IMR-90 (cell line): ENCODE measurements around the gene FHAD1. TPM values are rescaled to one million over a fixed set of nuclear protein-coding genes. Genes with fewer than 3 reads are reported as not detected.

Experiments
- ATAC-seq: fragments of 200-7000 bp; cut with Tn5 transposase; 2 replicates; pipeline ENCODE4 v1.9.1; 2020; ENCODE audit warnings: low read depth, mild to moderate bottlenecking, moderate library complexity
- BruUV-seq: library from RNA; stranded (reverse); fragments of 400-500 nt; replicated peaks from 2 replicates; lab custom pipeline; 2021; lab: Mats Ljungman, UMichigan
- CTCF ChIA-PET: fragments of 300-600 bp; formaldehyde crosslinking; extraction: SDS; loops from one replicate; lab custom pipeline; 2021; ENCODE audit warnings: antibody characterized with exemption; lab: Yijun Ruan, JAX
- POLR2A ChIA-PET: fragments of 300-600 bp; sonication (Branson Sonifier 250); formaldehyde crosslinking; loops from one replicate; lab custom pipeline; 2022; ENCODE audit warnings: antibody characterized with exemption; ENCODE audit not compliant: unreplicated experiment; lab: Charles Lee
- DNase-seq: peaks from one replicate; pipeline ENCODE4 v3.0.0; 2013
- H2AFZ ChIP-seq: replicated peaks from 2 replicates; pipeline ENCODE3; 2013; ENCODE audit warnings: low read length, mild to moderate bottlenecking; ENCODE audit not compliant: poor library complexity
- H2AK5ac ChIP-seq: 2 replicates; pipeline ENCODE4 v1.6.1; 2013; ENCODE audit warnings: low read depth, low read length, inconsistent platforms
- H2AK9ac ChIP-seq: replicated peaks from 2 replicates; pipeline ENCODE3; 2013; ENCODE audit warnings: mild to moderate bottlenecking, low read depth, low read length, moderate library complexity; ENCODE audit not compliant: poor library complexity
- H2BK120ac ChIP-seq: 2 replicates; pipeline ENCODE4 v1.6.1; 2013; ENCODE audit warnings: low read depth, low read length, inconsistent platforms
- H2BK15ac ChIP-seq: 3 replicates; pipeline ENCODE4 v1.6.1; 2013; ENCODE audit warnings: low read depth, low read length, inconsistent platforms
- H2BK20ac ChIP-seq: 2 replicates; pipeline ENCODE4 v1.6.1; 2013; ENCODE audit warnings: low read depth, mild to moderate bottlenecking, inconsistent platforms, low read length, moderate library complexity
- H2BK5ac ChIP-seq: 2 replicates; pipeline ENCODE4 v1.6.1; 2013; ENCODE audit warnings: mild to moderate bottlenecking, low read depth, low read length, inconsistent platforms; ENCODE audit not compliant: poor library complexity, severe bottlenecking
- H3K14ac ChIP-seq: replicated peaks from 2 replicates; pipeline ENCODE4 v1.6.1; 2013; ENCODE audit warnings: low read depth, low read length, inconsistent platforms
- H3K18ac ChIP-seq: 2 replicates; pipeline ENCODE4 v1.6.1; 2013; ENCODE audit warnings: low read depth, low read length, control low read depth
- H3K23ac ChIP-seq: 2 replicates; pipeline ENCODE4 v1.6.1; 2013; ENCODE audit warnings: low read depth, low read length, inconsistent platforms
- H3K27ac ChIP-seq: 2 replicates; pipeline ENCODE4 v1.5.1; 2013; ENCODE audit warnings: mild to moderate bottlenecking, control low read depth, low read length; ENCODE audit not compliant: insufficient read depth
- H3K27me3 ChIP-seq: 2 replicates; pipeline ENCODE4 v1.6.1; 2013; ENCODE audit warnings: low read length; ENCODE audit not compliant: control insufficient read depth, insufficient read depth
- H3K36me3 ChIP-seq: 2 replicates; pipeline ENCODE4 v1.6.1; 2013; ENCODE audit warnings: low read length, mixed read lengths; ENCODE audit not compliant: control insufficient read depth, insufficient read depth
- H3K4ac ChIP-seq: 2 replicates; pipeline ENCODE4 v1.6.1; 2013; ENCODE audit warnings: low read depth, low read length, inconsistent platforms
- H3K4me1 ChIP-seq: 2 replicates; pipeline ENCODE4 v1.6.1; 2013; ENCODE audit warnings: low read length, mixed read lengths; ENCODE audit not compliant: control insufficient read depth, insufficient read depth
- H3K4me2 ChIP-seq: 2 replicates; pipeline ENCODE4 v1.6.1; 2013; ENCODE audit warnings: low read depth, mild to moderate bottlenecking, control low read depth, low read length, moderate library complexity
- H3K4me3 ChIP-seq: 2 replicates; pipeline ENCODE4 v1.5.1; 2013; ENCODE audit warnings: low read depth, mild to moderate bottlenecking, control low read depth, low read length, moderate library complexity; ENCODE audit not compliant: insufficient read depth
- H3K56ac ChIP-seq: 2 replicates; pipeline ENCODE4 v1.6.1; 2013; ENCODE audit warnings: low read length, inconsistent platforms; ENCODE audit not compliant: insufficient read depth; ENCODE audit errors: extremely low read depth
- H3K79me1 ChIP-seq, 2 experiments: 2 replicates each; pipeline ENCODE4 v1.6.1; 2013; ENCODE audit warnings: low read length in 2 of 2, inconsistent platforms in 1 of 2, low read depth in 1 of 2
- H3K9ac ChIP-seq: 2 replicates; pipeline ENCODE4 v1.6.1; 2013; ENCODE audit warnings: low read depth, low read length, control low read depth
- H3K9me1 ChIP-seq: 2 replicates; pipeline ENCODE4 v1.6.1; 2013; ENCODE audit warnings: low read length, inconsistent platforms; ENCODE audit not compliant: insufficient read depth
- H3K9me3 ChIP-seq: 2 replicates; pipeline ENCODE4 v1.6.1; 2013; ENCODE audit warnings: low read length; ENCODE audit not compliant: control insufficient read depth, insufficient read depth
- H4K20me1 ChIP-seq: 2 replicates; pipeline ENCODE4 v1.6.1; 2013; ENCODE audit warnings: low read length, inconsistent platforms; ENCODE audit not compliant: insufficient read depth
- H4K5ac ChIP-seq: 2 replicates; pipeline ENCODE4 v1.6.1; 2013; ENCODE audit warnings: mild to moderate bottlenecking, low read depth, low read length, control low read depth
- H4K8ac ChIP-seq, 2 experiments: 2 replicates each; pipeline ENCODE4 v1.6.1; 2013; ENCODE audit warnings: low read depth in 2 of 2, low read length in 2 of 2, control low read depth in 1 of 2, inconsistent platforms in 1 of 2
- H4K91ac ChIP-seq: 2 replicates; pipeline ENCODE4 v1.6.1; 2013; ENCODE audit warnings: low read depth, low read length, inconsistent platforms; ENCODE audit not compliant: insufficient read depth
- BHLHE40 ChIP-seq: fragments of 150-350 bp; IDR thresholded peaks from 2 replicates; pipeline ENCODE4 v1.6.1; 2016; ENCODE audit warnings: mild to moderate bottlenecking, low read depth, low read length
- CEBPB ChIP-seq: IDR thresholded peaks from 2 replicates; pipeline ENCODE4 v1.6.1; 2012; ENCODE audit warnings: low read depth, low read length, improper control_type of control experiment
- CHD1 ChIP-seq: IDR thresholded peaks from 2 replicates; pipeline ENCODE4 v1.6.1; 2012; ENCODE audit warnings: low read depth, low read length, improper control_type of control experiment
- ELK1 ChIP-seq: fragments of 150-350 bp; IDR thresholded peaks from 2 replicates; pipeline ENCODE4 v1.6.1; 2016; ENCODE audit warnings: low read depth, mild to moderate bottlenecking, low read length, moderate library complexity, borderline replicate concordance
- FOS ChIP-seq: fragments of 150-350 bp; IDR thresholded peaks from 2 replicates; pipeline ENCODE4 v1.6.1; 2016; ENCODE audit warnings: low read depth, low read length
- MAFK ChIP-seq: IDR thresholded peaks from 2 replicates; pipeline ENCODE4 v1.6.1; 2012; ENCODE audit warnings: low read depth, low read length, improper control_type of control experiment
- MAZ ChIP-seq: IDR thresholded peaks from 2 replicates; pipeline ENCODE4 v1.6.1; 2012; ENCODE audit warnings: low read depth, mild to moderate bottlenecking, low read length, improper control_type of control experiment, moderate library complexity, borderline replicate concordance
- MXI1 ChIP-seq: IDR thresholded peaks from 2 replicates; pipeline ENCODE4 v1.6.1; 2012; ENCODE audit warnings: low read depth, mild to moderate bottlenecking, low read length, moderate library complexity, borderline replicate concordance
- NFE2L2 ChIP-seq: fragments of 150-350 bp; IDR thresholded peaks from 2 replicates; pipeline ENCODE4 v1.6.1; 2016; ENCODE audit warnings: low read depth, mild to moderate bottlenecking, low read length
- POLR2A ChIP-seq: IDR thresholded peaks from 2 replicates; pipeline ENCODE4 v1.6.1; 2012; ENCODE audit warnings: mild to moderate bottlenecking, low read depth, low read length
- USF2 ChIP-seq: fragments of 150-350 bp; IDR thresholded peaks from 2 replicates; pipeline ENCODE4 v1.6.1; 2017; ENCODE audit warnings: mild to moderate bottlenecking, antibody characterized with exemption, low read length, low read depth
- WGBS, 2 experiments: methylation state at CpG; one replicate each; pipeline versions ENCODE4 v1.1.5 to v1.1.7; 2013; ENCODE audit warnings: missing lambda C conversion rate in 2 of 2; ENCODE audit not compliant: insufficient read length in 1 of 2; ENCODE audit errors: extremely low coverage in 2 of 2; 5-methylcytosine and 5-hydroxymethylcytosine counted together
- dilution Hi-C: fragments of 300-500 bp; cut with HindIII; formaldehyde crosslinking; loops from one replicate; pipeline ENCODE4 v1.14.3; 2018; ENCODE audit warnings: low sequenced_read_pairs; ENCODE audit not compliant: unreplicated experiment
- in situ Hi-C: fragments of 300-500 bp; cut with MboI; formaldehyde crosslinking; loops from 3 replicates; pipeline ENCODE4 v1.14.3; 2019; ENCODE audit warnings: low sequenced_read_pairs, inconsistent platforms, mixed read lengths
- intact Hi-C: fragments of 100-400 bp; cut with micrococcal nuclease; formaldehyde crosslinking; loops from 2 replicates; pipeline ENCODE4 v1.10.0; 2022
- polyA plus RNA-seq, 3 experiments: library from polyadenylated mRNA; depleted of rRNA; stranded (reverse); fragments of >200 nt; gene quantifications; 2 replicates each; pipeline ENCODE4 v1.2.3, GENCODE V29; 2012; ENCODE audit warnings: low replicate concordance in 1 of 3
- total RNA-seq: library from RNA; depleted of rRNA; stranded (reverse); fragments of >200 nt; gene quantifications from 2 replicates; pipeline ENCODE4 v1.2.3, GENCODE V29; 2012
- TF ChIP-seq, protein P1 (sequence below): conservative IDR thresholded peaks from 2 replicates; pipeline ENCODE4 v1.5.1; 2012; ENCODE audit warnings: mild to moderate bottlenecking, low read depth, low read length, improper control_type of control experiment

The FHAD1 gene
- total and polyA plus RNA-seq, 2 of the 4 experiments (the other 2 are of a cell fraction): not detected

- no peaks in the 10 kb centered on the region for H3K27me3 ChIP-seq
- no peak overlapping the region for H2BK15ac ChIP-seq
- ChIA-PET POLR2A (no interaction called here), CTCF (interaction anchor here (0.5 to 1.0 kb wide), 2 partner anchors 76 to 81 kb away, joined by 3 to 4 read pairs; no protein-coding TSS in a partner anchor)
- no peak overlapping the region for H2BK120ac ChIP-seq
- H2AK5ac ChIP-seq: no peak overlapping the region
- no peak overlapping the region for H4K5ac ChIP-seq
- peaks cover 6% of the 10 kb centered on the region for H3K4me1 ChIP-seq
- no peak overlapping the region for H3K4ac ChIP-seq
- no peaks in the 10 kb centered on the region for H3K79me1 ChIP-seq
- H3K9me1 ChIP-seq: no peaks in the 10 kb centered on the region
- H3K56ac ChIP-seq: no peak overlapping the region
- no peak overlapping the region for H3K23ac ChIP-seq
- DNase-seq: no peak
- in situ Hi-C loops (no loop called here), dilution Hi-C loops (no loop called here), intact Hi-C loops (no loop called here)
- no peak overlapping the region for H2BK5ac ChIP-seq
- no peaks in the 10 kb centered on the region for H3K36me3 ChIP-seq
- no peak overlapping the region for H2AK9ac ChIP-seq
- no peak overlapping the region for H2BK20ac ChIP-seq
- no peaks in the 10 kb centered on the region for H3K9me3 ChIP-seq
- H3K27ac ChIP-seq: no peak overlapping the region
- no peak overlapping the region for H3K9ac ChIP-seq
- no TSS peak for BruUV-seq
- H3K4me3 ChIP-seq: no peak overlapping the region
- H3K18ac ChIP-seq: no peak overlapping the region
- H4K91ac ChIP-seq: no peak overlapping the region
- no peaks in the 10 kb centered on the region for H4K20me1 ChIP-seq
- no peak overlapping the region for H3K14ac ChIP-seq
- no peak for ATAC-seq
- no peak overlapping the region for H2AFZ ChIP-seq
- 100% methylated on average over 2 of the region's 17 CpGs; no CpG with 5 or more reads in 1 of the 2 experiments for WGBS, 2 experiments
- TF ChIP-seq, protein P1, sequence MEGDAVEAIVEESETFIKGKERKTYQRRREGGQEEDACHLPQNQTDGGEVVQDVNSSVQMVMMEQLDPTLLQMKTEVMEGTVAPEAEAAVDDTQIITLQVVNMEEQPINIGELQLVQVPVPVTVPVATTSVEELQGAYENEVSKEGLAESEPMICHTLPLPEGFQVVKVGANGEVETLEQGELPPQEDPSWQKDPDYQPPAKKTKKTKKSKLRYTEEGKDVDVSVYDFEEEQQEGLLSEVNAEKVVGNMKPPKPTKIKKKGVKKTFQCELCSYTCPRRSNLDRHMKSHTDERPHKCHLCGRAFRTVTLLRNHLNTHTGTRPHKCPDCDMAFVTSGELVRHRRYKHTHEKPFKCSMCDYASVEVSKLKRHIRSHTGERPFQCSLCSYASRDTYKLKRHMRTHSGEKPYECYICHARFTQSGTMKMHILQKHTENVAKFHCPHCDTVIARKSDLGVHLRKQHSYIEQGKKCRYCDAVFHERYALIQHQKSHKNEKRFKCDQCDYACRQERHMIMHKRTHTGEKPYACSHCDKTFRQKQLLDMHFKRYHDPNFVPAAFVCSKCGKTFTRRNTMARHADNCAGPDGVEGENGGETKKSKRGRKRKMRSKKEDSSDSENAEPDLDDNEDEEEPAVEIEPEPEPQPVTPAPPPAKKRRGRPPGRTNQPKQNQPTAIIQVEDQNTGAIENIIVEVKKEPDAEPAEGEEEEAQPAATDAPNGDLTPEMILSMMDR: no peak
- TF ChIP-seq BHLHE40 (no peak), MAFK (no peak), ELK1 (no peak), USF2 (no peak), NFE2L2 (no peak), POLR2A (no peak), FOS (no peak), MAZ (no peak), CHD1 (no peak), CEBPB (no peak), MXI1 (no peak)
- H3K4me2 ChIP-seq: no peak overlapping the region
- H4K8ac ChIP-seq: no peak overlapping the region
These were observed 98.8 kb downstream of the FHAD1 start for GRCh38 chr1:15345705-15346345.
